CD4-positive, alpha-beta T cell (primary cell): Measurements from ENCODE around the gene HIC1. TPM values are rescaled to one million over a fixed set of nuclear protein-coding genes. Genes with fewer than 3 reads are reported as not detected.

Source experiments
- ATAC-seq: fragments of 200-7000 bp; cut with Tn5 transposase; one replicate; pipeline ENCODE4 v1.10.0; 2022; ENCODE audit warnings: mild to moderate bottlenecking; ENCODE audit not compliant: poor library complexity
- CTCF ChIA-PET: fragments of 350-600 bp; sonication (Branson Sonifier 250); formaldehyde crosslinking; loops from one replicate; lab custom pipeline; 2021; ENCODE audit warnings: antibody characterized with exemption, inconsistent platforms; lab: Charles Lee
- POLR2A ChIA-PET: fragments of 350-600 bp; sonication (Branson Sonifier 250); formaldehyde crosslinking; loops from one replicate; lab custom pipeline; 2021; ENCODE audit warnings: antibody characterized with exemption, inconsistent platforms; lab: Charles Lee
- DNase-seq, 14 experiments: peaks; one replicate each; pipeline ENCODE4 v3.0.0-alpha.2; 2013 to 2020; ENCODE audit warnings: mixed read lengths in 2 of 14
- H3K27ac ChIP-seq, 2 donors: one replicate each; pipeline versions ENCODE4 v1.5.1 to v1.7.0; 2013; ENCODE audit warnings: low read length in 2 of 2, low read depth in 1 of 2, mild to moderate bottlenecking in 1 of 2
- H3K27me3 ChIP-seq, 2 experiments: 1 replicate in 1 of 2; 2 replicates in 1 of 2; pipeline versions ENCODE4 v1.6.1 to v1.7.0; 2013; ENCODE audit warnings: low read length in 2 of 2, control low read depth in 1 of 2, mild to moderate bottlenecking in 1 of 2, moderate library complexity in 1 of 2; ENCODE audit not compliant: insufficient read depth in 2 of 2, control insufficient read depth in 1 of 2
- H3K36me3 ChIP-seq: one replicate; pipeline ENCODE4 v1.6.1; 2013; ENCODE audit warnings: low read length, control low read depth; ENCODE audit not compliant: insufficient read depth
- H3K4me1 ChIP-seq: one replicate; pipeline ENCODE4 v1.6.1; 2013; ENCODE audit warnings: low read length, control low read depth; ENCODE audit not compliant: insufficient read depth
- H3K4me3 ChIP-seq: one replicate; pipeline ENCODE4 v1.5.1; 2013; ENCODE audit warnings: mild to moderate bottlenecking, low read length, moderate library complexity
- H3K9me3 ChIP-seq, 2 experiments: 1 replicate in 1 of 2; 2 replicates in 1 of 2; pipeline versions ENCODE4 v1.6.1 to v1.7.0; 2013; ENCODE audit warnings: low read length in 2 of 2, mild to moderate bottlenecking in 2 of 2, control low read depth in 1 of 2, moderate library complexity in 1 of 2; ENCODE audit not compliant: control insufficient read depth in 1 of 2, insufficient read depth in 1 of 2
- H3K27ac Mint-ChIP-seq: one replicate; pipeline ENCODE4 v1.8.0; 2020; ENCODE audit warnings: mixed read lengths
- H3K27me3 Mint-ChIP-seq: one replicate; pipeline ENCODE4 v1.8.0; 2021; ENCODE audit warnings: mixed read lengths
- H3K36me3 Mint-ChIP-seq: one replicate; pipeline ENCODE4 v1.8.0; 2021; ENCODE audit warnings: low read depth, mixed read lengths
- H3K4me1 Mint-ChIP-seq: one replicate; pipeline ENCODE4 v1.8.0; 2021; ENCODE audit warnings: low read depth, mixed read lengths
- H3K4me3 Mint-ChIP-seq: one replicate; pipeline ENCODE4 v1.8.0; 2020; ENCODE audit warnings: mild to moderate bottlenecking, mixed read lengths
- H3K9me3 Mint-ChIP-seq: one replicate; pipeline ENCODE4 v1.8.0; 2020; ENCODE audit warnings: mixed read lengths
- intact Hi-C, 2 experiments: fragments of 100-400 bp; cut with DNase I in 1 of 2; cut with micrococcal nuclease in 1 of 2; formaldehyde crosslinking; loops; one replicate each; pipeline versions ENCODE4 v1.15.1 to v1.9.0; 2023 to 2025; cut with DNase I, micrococcal nuclease
- total RNA-seq, 174 experiments: library from RNA in 2 of 174; stranded (reverse) in 2 of 174; gene quantifications; one replicate each; pipeline ENCODE4 v1.2.3 and lab custom pipeline; 2021 to 2026
- TF ChIP-seq, protein P1 (sequence below): fragments of 200-600 bp; IDR thresholded peaks from one replicate; pipeline ENCODE4 v1.8.0; 2022; ENCODE audit warnings: antibody characterized with exemption, mild to moderate bottlenecking

HIC1 gene
- total RNA-seq, 2 experiments from 2014 or later: 2.4 to 3.0 TPM

DNA sequence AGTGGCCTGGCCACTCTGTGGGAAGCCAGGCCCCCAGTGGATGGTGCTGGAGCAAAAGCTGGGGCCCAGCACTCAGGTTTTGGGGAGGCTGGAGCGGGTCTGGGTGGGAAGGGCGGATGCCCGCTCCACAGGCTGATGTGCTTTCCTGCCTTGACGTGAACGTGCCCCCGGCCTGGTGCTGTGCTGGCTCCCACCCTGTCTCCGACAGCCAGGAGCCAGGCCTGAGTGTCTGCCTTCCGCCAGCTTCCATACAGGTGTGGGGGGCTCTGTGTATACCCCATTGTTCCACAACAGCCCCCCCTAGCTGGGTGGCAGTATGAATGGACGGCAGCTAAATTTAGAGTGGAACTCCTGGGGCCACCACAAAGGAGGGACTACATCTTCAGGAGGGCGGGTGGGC, 20.0 kb downstream of the HIC1 start:
- ATAC-seq: no peak

DNA sequence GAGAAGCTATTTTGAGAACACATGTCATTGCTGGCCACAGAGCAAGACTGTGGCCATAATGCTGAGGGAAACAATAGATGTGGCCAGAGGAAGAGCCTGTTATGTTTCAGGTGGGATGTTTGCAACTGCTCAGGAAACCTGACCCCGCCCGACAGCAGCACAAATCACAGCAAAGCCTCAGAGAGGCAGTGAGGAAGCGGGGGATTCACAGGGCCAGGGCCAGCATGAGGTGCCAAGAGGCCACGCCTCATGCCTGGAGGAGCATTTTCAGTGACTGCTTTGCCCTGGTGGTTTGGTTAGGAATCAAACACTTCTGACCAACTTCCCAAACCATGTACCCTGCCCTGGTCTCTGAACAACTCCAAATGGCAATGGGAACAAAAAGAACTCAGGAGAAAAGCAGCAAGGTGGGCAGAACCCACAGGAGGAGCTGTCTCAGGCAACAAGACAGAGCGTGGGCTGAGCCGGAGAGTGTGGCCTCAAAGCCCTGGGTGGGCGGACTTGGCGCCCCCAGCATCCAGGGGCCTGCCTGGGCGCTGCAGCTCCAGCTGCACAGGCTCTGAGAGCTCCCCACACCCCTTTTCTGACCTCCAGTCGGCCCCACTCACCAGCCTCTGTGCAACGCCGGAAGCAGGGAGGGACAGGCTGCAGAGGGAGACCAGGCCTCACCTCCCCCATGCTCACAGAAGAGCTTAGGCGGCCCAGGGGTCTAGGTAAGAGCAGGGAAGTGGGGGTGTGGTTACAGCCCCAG, 20.6 kb downstream of the HIC1 start:
- H3K27ac ChIP-seq: no peak overlapping the region
- H3K4me1 ChIP-seq: peaks cover 16% of the 10 kb centered on the region
- ChIA-PET POLR2A (interaction anchor here (1.6 kb wide), 1 partner anchor 14 kb away, joined by 6 read pairs; no protein-coding TSS in a partner anchor), CTCF (no interaction called here)
- no peak for ATAC-seq
- intact Hi-C loops: no loop called here
- no peak overlapping the region for H3K4me3 Mint-ChIP-seq
- H3K36me3 ChIP-seq: peaks cover 55% of the 10 kb centered on the region
- TF ChIP-seq, protein P1, sequence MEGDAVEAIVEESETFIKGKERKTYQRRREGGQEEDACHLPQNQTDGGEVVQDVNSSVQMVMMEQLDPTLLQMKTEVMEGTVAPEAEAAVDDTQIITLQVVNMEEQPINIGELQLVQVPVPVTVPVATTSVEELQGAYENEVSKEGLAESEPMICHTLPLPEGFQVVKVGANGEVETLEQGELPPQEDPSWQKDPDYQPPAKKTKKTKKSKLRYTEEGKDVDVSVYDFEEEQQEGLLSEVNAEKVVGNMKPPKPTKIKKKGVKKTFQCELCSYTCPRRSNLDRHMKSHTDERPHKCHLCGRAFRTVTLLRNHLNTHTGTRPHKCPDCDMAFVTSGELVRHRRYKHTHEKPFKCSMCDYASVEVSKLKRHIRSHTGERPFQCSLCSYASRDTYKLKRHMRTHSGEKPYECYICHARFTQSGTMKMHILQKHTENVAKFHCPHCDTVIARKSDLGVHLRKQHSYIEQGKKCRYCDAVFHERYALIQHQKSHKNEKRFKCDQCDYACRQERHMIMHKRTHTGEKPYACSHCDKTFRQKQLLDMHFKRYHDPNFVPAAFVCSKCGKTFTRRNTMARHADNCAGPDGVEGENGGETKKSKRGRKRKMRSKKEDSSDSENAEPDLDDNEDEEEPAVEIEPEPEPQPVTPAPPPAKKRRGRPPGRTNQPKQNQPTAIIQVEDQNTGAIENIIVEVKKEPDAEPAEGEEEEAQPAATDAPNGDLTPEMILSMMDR: no peak
- no peaks in the 10 kb centered on the region for H3K27me3 ChIP-seq
- H3K4me3 ChIP-seq: no peak overlapping the region
- H3K4me1 Mint-ChIP-seq: no peaks in the 10 kb centered on the region
- peaks cover 78% of the 10 kb centered on the region for H3K36me3 Mint-ChIP-seq
- H3K9me3 Mint-ChIP-seq: no peaks in the 10 kb centered on the region
- H3K27ac Mint-ChIP-seq: no peak overlapping the region
- no peak for DNase-seq
- H3K27me3 Mint-ChIP-seq: no peaks in the 10 kb centered on the region
- H3K9me3 ChIP-seq: no peaks in the 10 kb centered on the region

More for the DNA sequence above, 20.0 kb downstream of the HIC1 start:
- Mint-ChIP-seq H3K4me3 (no peak overlapping the region), H3K4me1 (peaks cover 4% of the 10 kb centered on the region), H3K27me3 (no peaks in the 10 kb centered on the region), H3K9me3 (no peaks in the 10 kb centered on the region), H3K27ac (no peak overlapping the region), H3K36me3 (peaks cover 75% of the 10 kb centered on the region)
- H3K36me3 ChIP-seq: peaks cover 54% of the 10 kb centered on the region
- H3K4me3 ChIP-seq: no peak overlapping the region
- CTCF ChIA-PET: no interaction called here
- H3K27me3 ChIP-seq: no peaks in the 10 kb centered on the region
- POLR2A ChIA-PET: interaction anchor here (1.6 kb wide), 1 partner anchor 14 kb away, joined by 6 read pairs; no protein-coding TSS in a partner anchor
- no peak overlapping the region for H3K27ac ChIP-seq
- TF ChIP-seq, protein P1: no peak
- intact Hi-C loops: no loop called here
- DNase-seq: no peak
- peaks cover 22% of the 10 kb centered on the region for H3K4me1 ChIP-seq
- no peaks in the 10 kb centered on the region for H3K9me3 ChIP-seq

DNA sequence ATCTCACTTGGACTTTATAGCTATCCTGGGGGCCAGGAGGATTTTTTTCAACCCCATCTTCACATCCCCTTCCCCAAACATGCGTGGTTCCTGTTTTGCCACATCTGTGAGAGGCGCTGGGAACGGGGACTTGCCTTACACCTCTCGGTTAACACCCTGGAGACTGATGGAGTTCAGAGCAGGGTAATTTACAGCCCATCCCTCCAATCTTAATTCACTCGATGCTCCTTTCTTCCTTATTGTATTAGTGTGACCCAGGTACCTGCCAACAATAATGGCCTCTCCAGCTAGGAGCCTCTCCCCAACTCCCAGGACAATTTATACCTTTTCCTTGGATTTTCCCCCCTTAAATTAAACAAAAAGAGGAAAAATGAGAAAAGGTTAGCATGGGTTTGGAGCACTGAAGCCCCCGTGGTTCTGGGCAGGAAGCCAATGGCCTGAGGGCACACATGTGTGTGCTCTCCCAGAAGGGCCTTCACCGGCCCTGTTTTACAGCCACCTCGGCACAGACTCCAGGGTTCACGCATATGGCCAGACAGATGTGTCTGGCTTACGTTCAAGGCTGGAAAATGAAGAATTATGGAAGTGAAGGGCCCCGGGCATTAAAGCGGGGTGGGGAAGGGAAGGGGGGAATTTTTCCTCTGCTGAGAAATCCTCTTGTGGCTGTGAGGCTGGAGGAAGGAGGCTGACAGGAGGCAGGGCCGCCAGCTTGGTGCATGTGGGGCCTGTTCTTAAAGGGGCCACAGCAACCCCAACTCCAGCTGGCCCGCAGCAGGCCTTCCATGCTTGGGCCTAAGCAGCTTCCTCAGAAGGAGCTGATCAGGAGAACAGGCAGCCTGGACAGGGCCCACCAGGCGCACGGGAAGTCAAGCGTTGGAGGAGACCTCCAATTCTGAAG, 21.4 kb downstream of the HIC1 start:
- peaks cover 54% of the 10 kb centered on the region for H3K36me3 ChIP-seq
- H3K4me1 ChIP-seq: peaks cover 8% of the 10 kb centered on the region
- ATAC-seq (no peak), DNase-seq (no peak)
- intact Hi-C loops: no loop called here
- ChIA-PET CTCF (no interaction called here), POLR2A (no interaction called here)
- H3K27ac ChIP-seq: no peak overlapping the region
- H3K4me1 Mint-ChIP-seq: no peaks in the 10 kb centered on the region
- H3K9me3 ChIP-seq: no peaks in the 10 kb centered on the region
- H3K27me3 Mint-ChIP-seq: no peaks in the 10 kb centered on the region
- no peak overlapping the region for H3K4me3 ChIP-seq
- H3K27ac Mint-ChIP-seq: no peak overlapping the region
- no peaks in the 10 kb centered on the region for H3K27me3 ChIP-seq
- H3K4me3 Mint-ChIP-seq: no peak overlapping the region
- H3K36me3 Mint-ChIP-seq: peaks cover 76% of the 10 kb centered on the region
- H3K9me3 Mint-ChIP-seq: no peaks in the 10 kb centered on the region
- TF ChIP-seq, protein P1: no peak
